SK-N-SH (cell line): Measurements from ENCODE around the gene CACNA2D3. TPM values are rescaled to one million over a fixed set of nuclear protein-coding genes. Genes with fewer than 3 reads are reported as not detected.

Experiments
- CTCF ChIA-PET: fragments of 300-600, 350-600 bp; formaldehyde crosslinking; extraction: SDS; loops from one replicate; lab custom pipeline; 2021; lab: Yijun Ruan, JAX
- POLR2A ChIA-PET: fragments of 350-600 bp; sonication (Branson Sonifier 250); formaldehyde crosslinking; extraction: SDS; loops from one replicate; lab custom pipeline; 2020; ENCODE audit warnings: antibody characterized with exemption, inconsistent platforms; lab: Yijun Ruan, JAX
- DNase-seq: peaks from one replicate; pipeline ENCODE4 v3.0.0; 2012
- H2AFZ ChIP-seq: fragments of 200-600 bp; sonication (generic); 2 replicates; pipeline ENCODE4 v1.8.1; 2016; ENCODE audit warnings: antibody characterized with exemption, mild to moderate bottlenecking, low read depth
- H3F3A ChIP-seq: fragments of 200-600 bp; sonication (generic); replicated peaks from 2 replicates; pipeline ENCODE3; 2016; ENCODE audit warnings: antibody characterized with exemption, mild to moderate bottlenecking; ENCODE audit not compliant: insufficient read depth
- H3K27ac ChIP-seq, 2 experiments: fragments of 200-500 bp in 1 of 2; fragments of 200-600 bp in 1 of 2; sonication (Bioruptor generic) in 1 of 2; sonication (generic), shearing (Covaris generic) in 1 of 2; 2 replicates each; pipeline versions ENCODE4 v1.5.1 to v1.6.1; 2014 to 2016; ENCODE audit warnings: low read depth in 2 of 2, inconsistent platforms in 1 of 2, low read length in 1 of 2, mild to moderate bottlenecking in 1 of 2, mixed read lengths in 1 of 2
- H3K27me3 ChIP-seq: fragments of 200-600 bp; sonication (generic), shearing (Covaris generic); 2 replicates; pipeline ENCODE4 v1.6.1; 2016; ENCODE audit warnings: mixed run types; ENCODE audit not compliant: insufficient read depth
- H3K36me3 ChIP-seq, 2 experiments: fragments of 200-500 bp in 1 of 2; fragments of 200-600 bp in 1 of 2; sonication (Bioruptor generic) in 1 of 2; sonication (generic) in 1 of 2; replicated peaks in 1 of 2; 2 replicates each; pipeline versions ENCODE3 to v1.5.1; 2014 to 2016; ENCODE audit warnings: low read length in 1 of 2, mild to moderate bottlenecking in 1 of 2; ENCODE audit not compliant: insufficient read depth in 2 of 2, control insufficient read depth in 1 of 2
- H3K4me1 ChIP-seq, 2 experiments: fragments of 200-500 bp in 1 of 2; fragments of 200-600 bp in 1 of 2; sonication (Bioruptor generic) in 1 of 2; sonication (generic), shearing (Covaris generic) in 1 of 2; 2 replicates each; pipeline versions ENCODE4 v1.5.1 to v1.6.1; 2014 to 2016; ENCODE audit warnings: low read depth in 1 of 2, low read length in 1 of 2, mixed run types in 1 of 2; ENCODE audit not compliant: insufficient read depth in 2 of 2, control insufficient read depth in 1 of 2
- H3K4me2 ChIP-seq: fragments of 200-600 bp; sonication (generic), shearing (Covaris generic); 2 replicates; pipeline ENCODE4 v1.6.1; 2017; ENCODE audit warnings: mixed run types
- H3K4me3 ChIP-seq, 2 experiments: fragments of 200-500 bp in 1 of 2; fragments of 200-600 bp in 1 of 2; sonication (Bioruptor generic) in 1 of 2; sonication (generic), shearing (Covaris generic) in 1 of 2; 2 replicates each; pipeline versions ENCODE4 v1.5.1 to v1.8.1; 2014 to 2016; ENCODE audit warnings: low read depth in 2 of 2, inconsistent platforms in 1 of 2, low read length in 1 of 2, mild to moderate bottlenecking in 1 of 2, mixed read lengths in 1 of 2, moderate library complexity in 1 of 2
- H3K79me2 ChIP-seq: fragments of 200-600 bp; sonication (generic); 2 replicates; pipeline ENCODE4 v1.8.1; 2017; ENCODE audit warnings: mild to moderate bottlenecking; ENCODE audit not compliant: insufficient read depth
- H3K9ac ChIP-seq: fragments of 200-600 bp; sonication (generic); 2 replicates; pipeline ENCODE4 v1.6.1; 2017; ENCODE audit warnings: mixed run types
- H3K9me2 ChIP-seq: fragments of 200-600 bp; sonication (generic); 2 replicates; pipeline ENCODE4 v1.6.1; 2017; ENCODE audit warnings: mixed run types
- H3K9me3 ChIP-seq: fragments of 200-600 bp; sonication (generic); 2 replicates; pipeline ENCODE4 v1.6.1; 2017; ENCODE audit warnings: mixed run types, mild to moderate bottlenecking, moderate library complexity
- H4K20me1 ChIP-seq: fragments of 200-600 bp; sonication (generic); 2 replicates; pipeline ENCODE4 v1.6.1; 2017; ENCODE audit warnings: mild to moderate bottlenecking, mixed run types; ENCODE audit not compliant: insufficient read depth
- CHD2 ChIP-seq: fragments of 150-350 bp; IDR thresholded peaks from 2 replicates; pipeline ENCODE4 v1.6.1; 2018; ENCODE audit warnings: low read length; ENCODE audit not compliant: partially characterized antibody
- EP300 ChIP-seq, 2 experiments: IDR thresholded peaks; 2 replicates each; pipeline versions ENCODE4 v1.4.0 to v1.6.1; 2012; ENCODE audit warnings: borderline replicate concordance in 1 of 2, low read depth in 1 of 2, low read length in 1 of 2
- FOSL2 ChIP-seq: IDR thresholded peaks from 2 replicates; pipeline ENCODE4 v1.4.0; 2012; ENCODE audit warnings: low read depth, mild to moderate bottlenecking, moderate library complexity, borderline replicate concordance
- FOXJ3 ChIP-seq: sonication (generic); formaldehyde crosslinking; IDR thresholded peaks from 2 replicates; pipeline ENCODE4 v1.5.1; 2020; ENCODE audit warnings: mild to moderate bottlenecking, missing genetic modification reagents
- GATA2 ChIP-seq: sonication (generic); formaldehyde crosslinking; IDR thresholded peaks from 2 replicates; pipeline ENCODE4 v1.5.0; 2020; ENCODE audit warnings: mild to moderate bottlenecking, missing genetic modification reagents
- MAX ChIP-seq: IDR thresholded peaks from 2 replicates; pipeline ENCODE4 v1.4.0; 2012; ENCODE audit warnings: low read depth
- MXI1 ChIP-seq: IDR thresholded peaks from 2 replicates; pipeline ENCODE4 v1.6.1; 2012; ENCODE audit warnings: mild to moderate bottlenecking, low read depth, low read length, improper control_type of control experiment
- RAD21 ChIP-seq: IDR thresholded peaks from 2 replicates; pipeline ENCODE4 v1.6.1; 2012; ENCODE audit warnings: mild to moderate bottlenecking, low read length
- RCOR1 ChIP-seq: fragments of 150-350 bp; IDR thresholded peaks from 2 replicates; pipeline ENCODE4 v1.6.1; 2017; ENCODE audit warnings: antibody characterized with exemption, low read length
- REST ChIP-seq: IDR thresholded peaks from 2 replicates; pipeline ENCODE4 v1.6.1; 2012; ENCODE audit warnings: mild to moderate bottlenecking, low read depth, low read length, moderate library complexity
- SIN3A ChIP-seq: IDR thresholded peaks from 2 replicates; pipeline ENCODE4 v1.6.1; 2012; ENCODE audit warnings: low read depth, mild to moderate bottlenecking, low read length, moderate library complexity, borderline replicate concordance
- TAF1 ChIP-seq: IDR thresholded peaks from 2 replicates; pipeline ENCODE4 v1.6.1; 2012; ENCODE audit warnings: low read depth, mild to moderate bottlenecking, low read length, moderate library complexity, borderline replicate concordance
- TCF12 ChIP-seq: IDR thresholded peaks from 2 replicates; pipeline ENCODE4 v1.4.0; 2012
- TEAD4 ChIP-seq: IDR thresholded peaks from 2 replicates; pipeline ENCODE4 v1.4.0; 2012; ENCODE audit warnings: mild to moderate bottlenecking, borderline replicate concordance; ENCODE audit not compliant: insufficient read depth
- USF1 ChIP-seq: IDR thresholded peaks from 2 replicates; pipeline ENCODE4 v1.4.0; 2012; ENCODE audit warnings: low read depth, borderline replicate concordance
- USF2 ChIP-seq: fragments of 150-350 bp; IDR thresholded peaks from 2 replicates; pipeline ENCODE4 v1.6.1; 2017; ENCODE audit warnings: antibody characterized with exemption, low read length, low read depth, borderline replicate concordance
- ZBTB33 ChIP-seq: IDR thresholded peaks from 2 replicates; pipeline ENCODE4 v1.4.0; 2012; ENCODE audit warnings: low read depth, borderline replicate concordance
- WGBS: methylation state at CpG from one replicate; pipeline ENCODE4 v1.1.6; 2017; ENCODE audit warnings: low lambda C conversion rate; 5-methylcytosine and 5-hydroxymethylcytosine counted together
- polyA plus RNA-seq, 3 experiments: library from polyadenylated mRNA; depleted of rRNA; stranded (reverse); fragments of >200 nt; gene quantifications; 2 replicates each; pipeline ENCODE4 v1.2.3, GENCODE V29; 2012

CACNA2D3 gene
- polyA plus RNA-seq, 1 of the 3 experiments (the other 2 are of a cell fraction) = 0.15 TPM

- H3K27ac ChIP-seq = no peak overlapping the region
- no peaks in the 10 kb centered on the region for H3K4me1 ChIP-seq
- no peaks in the 10 kb centered on the region for H3K27me3 ChIP-seq
- H3K9me3 ChIP-seq = no peaks in the 10 kb centered on the region
- H3K9me2 ChIP-seq = no peaks in the 10 kb centered on the region
- no peaks in the 10 kb centered on the region for H3K79me2 ChIP-seq
- no peak overlapping the region for H3K4me2 ChIP-seq
- H3F3A ChIP-seq = no peaks in the 10 kb centered on the region
- DNase-seq = no peak
- ChIA-PET CTCF (interaction anchor here (0.6 to 6.6 kb wide), 2 partner anchors 8 to 489 kb away, joined by 3 to 38 read pairs; no protein-coding TSS in a partner anchor), POLR2A (no interaction called here)
- no peaks in the 10 kb centered on the region for H3K36me3 ChIP-seq
- TF ChIP-seq CHD2 (no peak), RCOR1 (no peak), SIN3A (no peak), MAX (no peak), EP300 (IDR thresholded peaks at IDR 0.05; ENCODE audit: borderline replicate concordance in 1 of 2, low read depth in 1 of 2, low read length in 1 of 2) (no peak), TEAD4 (no peak), RAD21 (no peak), FOSL2 (no peak), GATA2 (no peak), TAF1 (no peak), MXI1 (no peak), USF1 (no peak), USF2 (no peak), TCF12 (no peak)
- H3K4me3 ChIP-seq = no peak overlapping the region
- no peak overlapping the region for H2AFZ ChIP-seq
- no peak overlapping the region for H3K9ac ChIP-seq
- no peaks in the 10 kb centered on the region for H4K20me1 ChIP-seq
Observed at GRCh38 chr3:54426381-54426780, 304.0 kb downstream of the CACNA2D3 start.

- no peaks in the 10 kb centered on the region for H3F3A ChIP-seq
- no peaks in the 10 kb centered on the region for H3K36me3 ChIP-seq
- no peak overlapping the region for H3K27ac ChIP-seq
- H4K20me1 ChIP-seq = no peaks in the 10 kb centered on the region
- H3K27me3 ChIP-seq = no peaks in the 10 kb centered on the region
- H2AFZ ChIP-seq = no peak overlapping the region
- TF ChIP-seq TCF12 = no peak
- TF ChIP-seq RCOR1 = no peak
- TF ChIP-seq GATA2 = no peak
- no peak for TF ChIP-seq ZBTB33
- TF ChIP-seq FOXJ3 (CRISPR knock-in tag) = no peak
- no peak for TF ChIP-seq REST
- TF ChIP-seq, all 33 proteins: peak for 0
- Histone ChIP-seq H3K79me2 (no peaks in the 10 kb centered on the region), H3K4me2 (no peak overlapping the region), H3K9me3 (no peaks in the 10 kb centered on the region), H3K9me2 (no peaks in the 10 kb centered on the region), H3K9ac (no peak overlapping the region), H3K4me3 (no peak overlapping the region), H3K4me1 (no peaks in the 10 kb centered on the region)
- POLR2A ChIA-PET = no interaction called here
- DNase-seq = no peak
- WGBS = 90% methylated on average over 2 of the region's 2 CpGs
- CTCF ChIA-PET = interaction anchor here (0.6 to 6.6 kb wide), 18 partner anchors 12 to 1837 kb away, joined by 3 to 38 read pairs (median 4); no protein-coding TSS in a partner anchor
Observed at GRCh38 chr3:54427501-54427900, 305.1 kb downstream of the CACNA2D3 start.
